PC-3 (cell line): Measurements from ENCODE around the gene SDHAF4. TPM values are rescaled to one million over a fixed set of nuclear protein-coding genes. Genes with fewer than 3 reads are reported as not detected.

Experiments used
- ATAC-seq: fragments of 200-7000 bp; cut with Tn5 transposase; 2 replicates; pipeline ENCODE4 v1.9.1; 2020; ENCODE audit warnings: mild to moderate bottlenecking, moderate library complexity
- BruUV-seq: library from RNA; stranded (reverse); fragments of 400-500 nt; replicated peaks from 2 replicates; lab custom pipeline; 2021; lab: Mats Ljungman, UMichigan
- CTCF ChIA-PET: fragments of 300-600 bp; sonication (Branson Sonifier 250); formaldehyde crosslinking; loops from one replicate; lab custom pipeline; 2022; ENCODE audit warnings: antibody characterized with exemption; lab: Charles Lee
- POLR2A ChIA-PET: fragments of 300-600 bp; sonication (Branson Sonifier 250); formaldehyde crosslinking; loops from one replicate; lab custom pipeline; 2022; ENCODE audit warnings: antibody characterized with exemption; ENCODE audit not compliant: unreplicated experiment; lab: Charles Lee
- DNase-seq: peaks from one replicate; pipeline ENCODE4 v3.0.0-alpha.2; 2015
- H2AFZ ChIP-seq: fragments of 300-600 bp; sonication (generic); 2 replicates; pipeline ENCODE4 v1.6.0; 2016; ENCODE audit warnings: antibody characterized with exemption, low read length
- H3F3A ChIP-seq: fragments of 300-600 bp; sonication (generic); one replicate; pipeline ENCODE4 v1.6.0; 2017; ENCODE audit warnings: antibody characterized with exemption, low read length, control low read depth, mild to moderate bottlenecking; ENCODE audit not compliant: unreplicated experiment
- H3K27ac ChIP-seq: fragments of 300-600 bp; sonication (generic); 2 replicates; pipeline ENCODE4 v1.5.1; 2016; ENCODE audit warnings: mild to moderate bottlenecking, low read length
- H3K27me3 ChIP-seq: fragments of 300-600 bp; sonication (generic); 2 replicates; pipeline ENCODE4 v1.6.1; 2016; ENCODE audit warnings: low read length, mixed read lengths
- H3K36me3 ChIP-seq: fragments of 300-600 bp; sonication (generic); 2 replicates; pipeline ENCODE4 v1.6.1; 2016; ENCODE audit warnings: low read depth, mixed run types, low read length, mixed read lengths
- H3K4me1 ChIP-seq: fragments of 300-600 bp; sonication (generic); 2 replicates; pipeline ENCODE4 v1.5.1; 2016; ENCODE audit warnings: low read length; ENCODE audit not compliant: insufficient read depth
- H3K4me2 ChIP-seq: fragments of 300-600 bp; sonication (generic); 2 replicates; pipeline ENCODE4 v1.6.0; 2016; ENCODE audit warnings: low read length
- H3K4me3 ChIP-seq: fragments of 300-600 bp; sonication (generic); 2 replicates; pipeline ENCODE4 v1.5.1; 2016; ENCODE audit warnings: mild to moderate bottlenecking, low read length, mixed read lengths
- H3K79me2 ChIP-seq: fragments of 300-600 bp; sonication (generic); 2 replicates; pipeline ENCODE4 v1.6.1; 2017; ENCODE audit warnings: low read length, mixed read lengths
- H3K9ac ChIP-seq: fragments of 300-600 bp; sonication (generic); 2 replicates; pipeline ENCODE4 v1.6.0; 2016; ENCODE audit warnings: mild to moderate bottlenecking, low read length
- H3K9me2 ChIP-seq: fragments of 300-600 bp; sonication (generic); replicated peaks from 2 replicates; pipeline ENCODE4 v1.6.1; 2016; ENCODE audit warnings: mixed run types, low read length, mixed read lengths
- H3K9me3 ChIP-seq: fragments of 300-600 bp; sonication (generic); 2 replicates; pipeline ENCODE4 v1.6.1; 2016; ENCODE audit warnings: low read length, mixed read lengths
- H4K20me1 ChIP-seq: fragments of 300-600 bp; sonication (generic); 2 replicates; pipeline ENCODE4 v1.6.1; 2016; ENCODE audit warnings: low read length, mixed read lengths
- EZH2 ChIP-seq: fragments of 300-600 bp; sonication (generic); IDR thresholded peaks from one replicate; pipeline ENCODE4 v1.6.1; 2017; ENCODE audit warnings: antibody characterized with exemption, mild to moderate bottlenecking, low read length; ENCODE audit not compliant: unreplicated experiment
- EZH2phosphoT487 ChIP-seq: fragments of 300-600 bp; sonication (generic); IDR thresholded peaks from 2 replicates; pipeline ENCODE4 v1.6.1; 2018; ENCODE audit warnings: mild to moderate bottlenecking, antibody characterized with exemption, low read length, borderline replicate concordance
- intact Hi-C: fragments of 100-400 bp; cut with micrococcal nuclease; formaldehyde crosslinking; loops from 2 replicates; pipeline ENCODE4 v1.9.0; 2023
- total RNA-seq: library from RNA; depleted of rRNA; stranded (reverse); fragments of >200 nt; gene quantifications from 2 replicates; pipeline ENCODE4 v1.2.3, GENCODE V29; 2014
- TF ChIP-seq, protein P1 (sequence below): fragments of 300-600 bp; sonication (generic); conservative IDR thresholded peaks from 2 replicates; pipeline ENCODE4 v1.5.1; 2017; ENCODE audit warnings: antibody characterized with exemption, low read depth, mild to moderate bottlenecking, low read length

SDHAF4 gene
- total RNA-seq, 1 experiment from 2014 or later = 6.2 TPM

GRCh38 chr6:70620746-70621145 lies 54.0 kb downstream of the SDHAF4 start:
- H3K9ac ChIP-seq = no peak overlapping the region
- no TSS peak for BruUV-seq
- TF ChIP-seq, protein P1, sequence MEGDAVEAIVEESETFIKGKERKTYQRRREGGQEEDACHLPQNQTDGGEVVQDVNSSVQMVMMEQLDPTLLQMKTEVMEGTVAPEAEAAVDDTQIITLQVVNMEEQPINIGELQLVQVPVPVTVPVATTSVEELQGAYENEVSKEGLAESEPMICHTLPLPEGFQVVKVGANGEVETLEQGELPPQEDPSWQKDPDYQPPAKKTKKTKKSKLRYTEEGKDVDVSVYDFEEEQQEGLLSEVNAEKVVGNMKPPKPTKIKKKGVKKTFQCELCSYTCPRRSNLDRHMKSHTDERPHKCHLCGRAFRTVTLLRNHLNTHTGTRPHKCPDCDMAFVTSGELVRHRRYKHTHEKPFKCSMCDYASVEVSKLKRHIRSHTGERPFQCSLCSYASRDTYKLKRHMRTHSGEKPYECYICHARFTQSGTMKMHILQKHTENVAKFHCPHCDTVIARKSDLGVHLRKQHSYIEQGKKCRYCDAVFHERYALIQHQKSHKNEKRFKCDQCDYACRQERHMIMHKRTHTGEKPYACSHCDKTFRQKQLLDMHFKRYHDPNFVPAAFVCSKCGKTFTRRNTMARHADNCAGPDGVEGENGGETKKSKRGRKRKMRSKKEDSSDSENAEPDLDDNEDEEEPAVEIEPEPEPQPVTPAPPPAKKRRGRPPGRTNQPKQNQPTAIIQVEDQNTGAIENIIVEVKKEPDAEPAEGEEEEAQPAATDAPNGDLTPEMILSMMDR = no peak
- no peak for TF ChIP-seq EZH2phosphoT487
- TF ChIP-seq EZH2 = no peak
- H4K20me1 ChIP-seq = no peaks in the 10 kb centered on the region
- intact Hi-C loops = no loop called here
- H3K36me3 ChIP-seq = no peaks in the 10 kb centered on the region
- no peaks in the 10 kb centered on the region for H3K9me3 ChIP-seq
- no peak overlapping the region for H3K4me3 ChIP-seq
- H3K27ac ChIP-seq = no peak overlapping the region
- H3F3A ChIP-seq = no peaks in the 10 kb centered on the region
- H3K79me2 ChIP-seq = no peaks in the 10 kb centered on the region
- H3K9me2 ChIP-seq = no peaks in the 10 kb centered on the region
- ChIA-PET POLR2A (no interaction called here), CTCF (no interaction called here)
- DNase-seq (no peak), ATAC-seq (peak; percentile 33; the same call in 1 of the 2 replicates)
- H3K27me3 ChIP-seq = no peaks in the 10 kb centered on the region
- H3K4me2 ChIP-seq = no peak overlapping the region
- no peak overlapping the region for H2AFZ ChIP-seq
- H3K4me1 ChIP-seq = no peaks in the 10 kb centered on the region

DNA sequence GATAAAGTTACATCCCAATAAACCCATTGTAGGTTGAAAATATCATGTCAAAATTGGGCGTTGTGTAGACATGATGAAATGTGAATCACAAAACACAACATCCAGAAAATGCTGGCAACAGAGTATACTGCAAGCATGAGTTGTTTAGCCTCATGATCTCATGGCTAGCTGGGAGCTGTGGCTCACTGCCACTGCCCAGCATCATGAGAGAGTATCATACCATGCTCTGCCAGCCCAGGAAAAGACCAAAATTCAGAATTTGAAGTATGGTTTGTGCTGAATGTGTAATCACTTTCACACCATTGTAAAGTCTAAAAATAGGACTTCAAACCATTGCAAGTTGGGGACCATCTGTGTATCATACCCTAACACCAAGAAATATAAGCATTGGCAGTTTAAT lies 55.7 kb downstream of the SDHAF4 start:
- intact Hi-C loops = no loop called here
- Histone ChIP-seq H3K27ac (no peak overlapping the region), H3K9me3 (no peaks in the 10 kb centered on the region), H3K36me3 (no peaks in the 10 kb centered on the region), H3K27me3 (no peaks in the 10 kb centered on the region), H3K4me1 (no peaks in the 10 kb centered on the region), H2AFZ (no peak overlapping the region), H3K9ac (no peak overlapping the region), H3K9me2 (no peaks in the 10 kb centered on the region), H3K79me2 (no peaks in the 10 kb centered on the region), H3F3A (no peaks in the 10 kb centered on the region), H4K20me1 (no peaks in the 10 kb centered on the region), H3K4me3 (no peak overlapping the region), H3K4me2 (no peak overlapping the region)
- TF ChIP-seq, protein P1 = no peak
- TF ChIP-seq EZH2phosphoT487 (no peak), EZH2 (no peak)
- no TSS peak for BruUV-seq
- no peak for ATAC-seq
- no peak for DNase-seq
- POLR2A ChIA-PET = no interaction called here
- CTCF ChIA-PET = no interaction called here

GRCh38 chr6:70625436-70625835 lies 58.7 kb downstream of the SDHAF4 start:
- ATAC-seq (no peak), DNase-seq (no peak)
- Histone ChIP-seq H4K20me1 (no peaks in the 10 kb centered on the region), H3K79me2 (no peaks in the 10 kb centered on the region), H3K36me3 (no peaks in the 10 kb centered on the region), H3K9me3 (no peaks in the 10 kb centered on the region), H3K9me2 (no peaks in the 10 kb centered on the region), H2AFZ (no peak overlapping the region), H3K27ac (no peak overlapping the region), H3K9ac (no peak overlapping the region), H3K4me3 (no peak overlapping the region), H3K4me2 (no peak overlapping the region), H3F3A (no peaks in the 10 kb centered on the region), H3K27me3 (no peaks in the 10 kb centered on the region), H3K4me1 (no peaks in the 10 kb centered on the region)
- ChIA-PET CTCF (no interaction called here), POLR2A (interaction anchor here (0.6 kb wide), 1 partner anchor 42 kb away, joined by 3 read pairs; no protein-coding TSS in a partner anchor)
- BruUV-seq = no TSS peak
- no peak for TF ChIP-seq EZH2phosphoT487
- intact Hi-C loops = no loop called here
